ENCODE data around the gene ADH1A. TPM values are rescaled to one million over a fixed set of nuclear protein-coding genes. Genes with fewer than 3 reads are reported as not detected.
"Not testable (repeated sequence)": the region's sequence is repeated elsewhere in the genome, so short reads cannot be mapped to it uniquely, and the experiment has no call there.

ADH1A gene
- total RNA-seq, 1 donor from 2014 or later = not detected

GRCh38 chr4:99248714-99249113 is 42.1 kb downstream of the ADH1A start:
- Mint-ChIP-seq H3K9me3 (peaks cover 18% of the 10 kb centered on the region), H3K27me3 (ENCODE audit: insufficient read depth, low read depth) (no peaks in the 10 kb centered on the region), H3K4me1 (peaks cover 10% of the 10 kb centered on the region), H3K27ac (no peak overlapping the region), H3K4me3 (no peak overlapping the region), H3K36me3 (peaks cover 2% of the 10 kb centered on the region)
- Histone ChIP-seq H3K9me3 (ENCODE audit: low read depth) (no peaks in the 10 kb centered on the region), H3K27me3 (no peaks in the 10 kb centered on the region), H3K27ac (no peak overlapping the region), H3K4me2 (no peak overlapping the region), H2AFZ (replicated peaks) (no peak overlapping the region), H3F3A (ENCODE audit: low read depth) (no peaks in the 10 kb centered on the region), H3K36me3 (no peaks in the 10 kb centered on the region), H3K79me2 (ENCODE audit: low read depth) (no peaks in the 10 kb centered on the region), H3K4me3 (no peak overlapping the region), H3K4me1 (no peaks in the 10 kb centered on the region), H4K20me1 (ENCODE audit: low read depth) (no peaks in the 10 kb centered on the region), H3K9ac (no peak overlapping the region)
- TF ChIP-seq EZH2 (IDR thresholded peaks at IDR 0.05) (no peak), CTCF (IDR thresholded peaks at IDR 0.05) (no peak), EZH2phosphoT487 (IDR thresholded peaks at IDR 0.05) (no peak)
- DNase-seq (ENCODE audit: low spot score) = no peak

- H3K4me2 ChIP-seq = no peak overlapping the region
- H2AFZ ChIP-seq (replicated peaks) = no peak overlapping the region
- H3K27me3 Mint-ChIP-seq (ENCODE audit: insufficient read depth, low read depth) = no peaks in the 10 kb centered on the region
- no peak overlapping the region for H3K4me3 Mint-ChIP-seq
- no peak overlapping the region for H3K4me3 ChIP-seq
- no peak overlapping the region for H3K27ac Mint-ChIP-seq
- H3K27ac ChIP-seq = no peak overlapping the region
- H3K9me3 ChIP-seq (ENCODE audit: low read depth) = no peaks in the 10 kb centered on the region
- no peaks in the 10 kb centered on the region for H3K27me3 ChIP-seq
- no peak for TF ChIP-seq CTCF (IDR thresholded peaks at IDR 0.05)
- no peak for TF ChIP-seq EZH2phosphoT487 (IDR thresholded peaks at IDR 0.05)
- TF ChIP-seq EZH2 (IDR thresholded peaks at IDR 0.05) = no peak
- H3K4me1 ChIP-seq = no peaks in the 10 kb centered on the region
- peaks cover 2% of the 10 kb centered on the region for H3K9me3 Mint-ChIP-seq
- H3K79me2 ChIP-seq (ENCODE audit: low read depth) = no peaks in the 10 kb centered on the region
- no peaks in the 10 kb centered on the region for H3K36me3 Mint-ChIP-seq
- no peaks in the 10 kb centered on the region for H4K20me1 ChIP-seq (ENCODE audit: low read depth)
- H3F3A ChIP-seq (ENCODE audit: low read depth) = no peaks in the 10 kb centered on the region
- DNase-seq (ENCODE audit: low spot score) = no peak
- H3K4me1 Mint-ChIP-seq = no peaks in the 10 kb centered on the region
- H3K9ac ChIP-seq = no peak overlapping the region
- no peaks in the 10 kb centered on the region for H3K36me3 ChIP-seq
Observed at GRCh38 chr4:99235955-99236354, 54.8 kb downstream of the ADH1A start.

- H3K36me3 Mint-ChIP-seq = no peaks in the 10 kb centered on the region
- no peaks in the 10 kb centered on the region for H3K4me1 Mint-ChIP-seq
- no peak overlapping the region for H3K27ac Mint-ChIP-seq
- H3K27ac ChIP-seq = no peak overlapping the region
- DNase-seq (ENCODE audit: low spot score) = no peak
- no peak overlapping the region for H2AFZ ChIP-seq (replicated peaks)
- H3K4me3 Mint-ChIP-seq = no peak overlapping the region
- H3K4me1 ChIP-seq = no peaks in the 10 kb centered on the region
- H3K4me3 ChIP-seq = no peak overlapping the region
- no peaks in the 10 kb centered on the region for H3F3A ChIP-seq (ENCODE audit: low read depth)
- no peak overlapping the region for H3K9ac ChIP-seq
- TF ChIP-seq EZH2 (IDR thresholded peaks at IDR 0.05) (no peak), CTCF (IDR thresholded peaks at IDR 0.05) (no peak), EZH2phosphoT487 (IDR thresholded peaks at IDR 0.05) (no peak)
- H3K4me2 ChIP-seq = no peak overlapping the region
- H3K27me3 ChIP-seq = no peaks in the 10 kb centered on the region
- H3K9me3 ChIP-seq (ENCODE audit: low read depth) = no peaks in the 10 kb centered on the region
- H3K79me2 ChIP-seq (ENCODE audit: low read depth) = no peaks in the 10 kb centered on the region
- no peaks in the 10 kb centered on the region for H3K36me3 ChIP-seq
- no peaks in the 10 kb centered on the region for H4K20me1 ChIP-seq (ENCODE audit: low read depth)
- H3K9me3 Mint-ChIP-seq = peaks cover 3% of the 10 kb centered on the region
- no peaks in the 10 kb centered on the region for H3K27me3 Mint-ChIP-seq (ENCODE audit: insufficient read depth, low read depth)
Observed at GRCh38 chr4:99234331-99235010, 56.3 kb downstream of the ADH1A start.

GRCh38 chr4:99233397-99233796 is 57.4 kb downstream of the ADH1A start:
- H3K79me2 ChIP-seq (ENCODE audit: low read depth); DNase-seq (ENCODE audit: low spot score); H3K4me2 ChIP-seq; H4K20me1 ChIP-seq (ENCODE audit: low read depth); H3F3A ChIP-seq (ENCODE audit: low read depth); H3K27me3 ChIP-seq; H3K36me3 Mint-ChIP-seq; H3K4me1 Mint-ChIP-seq; H3K9me3 ChIP-seq (ENCODE audit: low read depth); H3K27ac ChIP-seq; H3K4me3 ChIP-seq; H2AFZ ChIP-seq (replicated peaks); H3K9me3 Mint-ChIP-seq; H3K4me3 Mint-ChIP-seq; H3K27ac Mint-ChIP-seq; H3K4me1 ChIP-seq; H3K36me3 ChIP-seq; H3K27me3 Mint-ChIP-seq (ENCODE audit: insufficient read depth, low read depth); H3K9ac ChIP-seq: not testable (repeated sequence)

GRCh38 chr4:99228706-99229105 is 62.1 kb downstream of the ADH1A start:
- H3K9ac ChIP-seq; H2AFZ ChIP-seq (replicated peaks); H3K27ac Mint-ChIP-seq; H3K4me3 Mint-ChIP-seq; H3K79me2 ChIP-seq (ENCODE audit: low read depth); H4K20me1 ChIP-seq (ENCODE audit: low read depth); H3K4me3 ChIP-seq; H3K9me3 Mint-ChIP-seq; DNase-seq (ENCODE audit: low spot score); H3K4me1 ChIP-seq; H3K4me2 ChIP-seq; H3K36me3 ChIP-seq; H3K27ac ChIP-seq; H3K9me3 ChIP-seq (ENCODE audit: low read depth); H3K36me3 Mint-ChIP-seq; H3F3A ChIP-seq (ENCODE audit: low read depth); H3K4me1 Mint-ChIP-seq; H3K27me3 ChIP-seq; H3K27me3 Mint-ChIP-seq (ENCODE audit: insufficient read depth, low read depth): not testable (repeated sequence)

GRCh38 chr4:99227646-99228045 is 63.1 kb downstream of the ADH1A start:
- not testable (repeated sequence) for H3K4me1 Mint-ChIP-seq; H3K27me3 Mint-ChIP-seq (ENCODE audit: insufficient read depth, low read depth); H2AFZ ChIP-seq (replicated peaks); H3K9me3 ChIP-seq (ENCODE audit: low read depth); H3K4me3 Mint-ChIP-seq; H4K20me1 ChIP-seq (ENCODE audit: low read depth); H3K27ac ChIP-seq; H3K9me3 Mint-ChIP-seq; H3K36me3 Mint-ChIP-seq; H3F3A ChIP-seq (ENCODE audit: low read depth); H3K9ac ChIP-seq; H3K27me3 ChIP-seq; H3K4me3 ChIP-seq; DNase-seq (ENCODE audit: low spot score); H3K27ac Mint-ChIP-seq; H3K36me3 ChIP-seq; H3K4me2 ChIP-seq; H3K4me1 ChIP-seq; H3K79me2 ChIP-seq (ENCODE audit: low read depth)

Data from neural progenitor cell (in vitro differentiated cells).